NCI-H2029 treated with DMSO at 0.1 percent for 48 hours (cell line): ENCODE data around the gene CES4A.
A peak's percentile ranks its signal among the peaks of the same experiment; 100 is the strongest.
"Not testable (repeated sequence)": the region's sequence is repeated elsewhere in the genome, so short reads cannot be mapped to it uniquely, and the experiment has no call there.

Experiments used
- DNase-seq: peaks from one replicate; lab custom pipeline; 2025; lab: John Stamatoyannopoulos, UW

The CES4A gene

GRCh38 chr16:66988197-66988788 is at the start of gene CES4A:
TSS of gene CES4A (plus strand) at chr16:66988589. CDS start at chr16:66988773, 184 bp downstream.
- no peak for DNase-seq

GRCh38 chr16:66939366-66939765 is 49.0 kb upstream of the CES4A start:
- DNase-seq: no peak

- no peak for DNase-seq
Measured at GRCh38 chr16:66940236-66940635, 48.2 kb upstream of the CES4A start.

GRCh38 chr16:66942981-66943380 is 45.4 kb upstream of the CES4A start:
- no peak for DNase-seq

- no peak for DNase-seq
Measured at GRCh38 chr16:66943426-66944053, 44.8 kb upstream of the CES4A start.

GRCh38 chr16:66944054-66944441 is 44.3 kb upstream of the CES4A start:
- no peak for DNase-seq

- not testable (repeated sequence) for DNase-seq
Measured at GRCh38 chr16:66944971-66945370, 43.4 kb upstream of the CES4A start.

GRCh38 chr16:66945939-66946338 is 42.5 kb upstream of the CES4A start:
- DNase-seq: no peak

- DNase-seq: no peak
Measured at GRCh38 chr16:66946541-66946940, 41.8 kb upstream of the CES4A start.

GRCh38 chr16:66946974-66947301 is 41.5 kb upstream of the CES4A start:
- no peak for DNase-seq

GRCh38 chr16:66947302-66948065 is 40.9 kb upstream of the CES4A start:
- DNase-seq: peak; percentile 24

- DNase-seq: no peak
Measured at GRCh38 chr16:66948134-66948836, 40.1 kb upstream of the CES4A start.

- DNase-seq: no peak
Measured at GRCh38 chr16:66948837-66949225, 39.6 kb upstream of the CES4A start.

GRCh38 chr16:66949472-66949871 is 38.9 kb upstream of the CES4A start:
- DNase-seq: no peak

- DNase-seq: no peak
Measured at GRCh38 chr16:66950437-66950836, 38.0 kb upstream of the CES4A start.

- no peak for DNase-seq
Measured at GRCh38 chr16:66950971-66951790, 37.2 kb upstream of the CES4A start.

GRCh38 chr16:66952430-66953110 is 35.8 kb upstream of the CES4A start:
- no peak for DNase-seq

- DNase-seq: no peak
Measured at GRCh38 chr16:66953462-66954096, 34.8 kb upstream of the CES4A start.

GRCh38 chr16:66954097-66954659 is 34.2 kb upstream of the CES4A start:
- DNase-seq: no peak

GRCh38 chr16:66955363-66956153 is 32.8 kb upstream of the CES4A start:
- not testable (repeated sequence) for DNase-seq
